ENCODE data around the gene FEM1C. TPM values are rescaled to one million over a fixed set of nuclear protein-coding genes. Genes with fewer than 3 reads are reported as not detected.

Gene FEM1C
- total RNA-seq, 1 experiment from 2014 or later, result 27.5 TPM

- TF ChIP-seq ATF3 (IDR thresholded peaks at IDR 0.05) (no peak), EZH2phosphoT487 (IDR thresholded peaks at IDR 0.05; ENCODE audit: borderline replicate concordance) (no peak), ZNF274 (IDR thresholded peaks at IDR 0.05; ENCODE audit: low read depth, low read length) (no peak), SRF (IDR thresholded peaks at IDR 0.05; ENCODE audit: low read depth) (no peak)
Observed at GRCh38 chr5:115487168-115487567, 57.4 kb downstream of the FEM1C start (continued).

- H2AFZ ChIP-seq (ENCODE audit: low read depth, low read length, poor library complexity, severe bottlenecking), result no peak overlapping the region
- H3K9ac ChIP-seq (ENCODE audit: low read length), result no peak overlapping the region
- no peaks in the 10 kb centered on the region for H3K79me2 ChIP-seq (ENCODE audit: insufficient read depth, low read length)
- H3K9me3 ChIP-seq (ENCODE audit: control insufficient read depth in 1 of 2, insufficient read depth in 1 of 2, low read depth in 1 of 2, low read length in 2 of 2), result no peaks in the 10 kb centered on the region
- ChIA-PET POLR2A (no interaction called here), CTCF (no interaction called here), RAD21 (ENCODE audit: low non-redundant PET in 1 of 2, low total read pairs in 2 of 2, uncharacterized antibody in 2 of 2, unreplicated experiment in 2 of 2) (no interaction called here)
- H3K4me1 ChIP-seq (ENCODE audit: control insufficient read depth in 1 of 2, insufficient read depth in 2 of 2, low read length in 2 of 2), result no peaks in the 10 kb centered on the region
- no peak for ATAC-seq
- H3K9me2 ChIP-seq (ENCODE audit: insufficient read depth), result no peaks in the 10 kb centered on the region
- no peaks in the 10 kb centered on the region for H4K20me1 ChIP-seq (ENCODE audit: insufficient read depth)
- no peak for TF ChIP-seq REST (IDR thresholded peaks at IDR 0.05; ENCODE audit: low read depth)
- no peak for TF ChIP-seq SRF (IDR thresholded peaks at IDR 0.05; ENCODE audit: low read depth)
- TF ChIP-seq EZH2phosphoT487 (IDR thresholded peaks at IDR 0.05; ENCODE audit: borderline replicate concordance), result no peak
- no peak for TF ChIP-seq CBX3 (IDR thresholded peaks at IDR 0.05; ENCODE audit: low read depth)
- TF ChIP-seq RAD21 (IDR thresholded peaks at IDR 0.05; ENCODE audit: low read depth), result no peak
- no peak for TF ChIP-seq CTCF (IDR thresholded peaks at IDR 0.05 in 2 of 3, conservative IDR thresholded peaks at IDR 0.05 in 1 of 3; ENCODE audit: borderline replicate concordance in 1 of 3, insufficient read depth in 1 of 3, low read depth in 2 of 3, low read length in 2 of 3)
- no peak for TF ChIP-seq SIN3A (IDR thresholded peaks at IDR 0.05; ENCODE audit: low read depth)
- no peak for TF ChIP-seq ZNF274 (IDR thresholded peaks at IDR 0.05; ENCODE audit: low read depth, low read length)
- no peak for TF ChIP-seq ZFX (IDR thresholded peaks at IDR 0.05)
- no peak for TF ChIP-seq SP1 (IDR thresholded peaks at IDR 0.05; ENCODE audit: low read depth)
- TF ChIP-seq ZBTB33 (IDR thresholded peaks at IDR 0.05; ENCODE audit: extremely low read depth, insufficient replicate concordance, low read length), result no peak
- TF ChIP-seq EZH2 (IDR thresholded peaks at IDR 0.05), result no peak
- TF ChIP-seq TCF7L2 (IDR thresholded peaks at IDR 0.05; ENCODE audit: borderline replicate concordance, extremely low read depth, insufficient read depth, insufficient read length), result no peak
- no peak for TF ChIP-seq ATF3 (IDR thresholded peaks at IDR 0.05)
- no peak for TF ChIP-seq YY1 (IDR thresholded peaks at IDR 0.05; ENCODE audit: extremely low read depth, insufficient replicate concordance, low read depth, low read length)
- TF ChIP-seq JUND (IDR thresholded peaks at IDR 0.05), result no peak
- TF ChIP-seq ELF1 (IDR thresholded peaks at IDR 0.05; ENCODE audit: borderline replicate concordance, low read depth), result no peak
- DNase-seq (ENCODE audit: low read depth, low spot score), result no peak
- no peaks in the 10 kb centered on the region for H3K27me3 ChIP-seq (ENCODE audit: insufficient read depth, low read length)
- H3K4me2 ChIP-seq (ENCODE audit: low read length), result no peak overlapping the region
- H3K36me3 ChIP-seq (ENCODE audit: control insufficient read depth in 1 of 2, insufficient read depth in 2 of 2, low read length in 2 of 2), result no peaks in the 10 kb centered on the region
- H3K4me3 ChIP-seq (replicated peaks in 1 of 2; ENCODE audit: low read depth in 1 of 2, low read length in 2 of 2), result no peak overlapping the region
- intact Hi-C loops (cut with micrococcal nuclease), result no loop called here
- no peak overlapping the region for H3K27ac ChIP-seq (ENCODE audit: low read depth, low read length)
- no TSS peak for BruUV-seq (replicated peaks)
Observed at GRCh38 chr5:115486728-115487127, 57.8 kb downstream of the FEM1C start.

Data from HCT116 (cell line).